GM12878 (cell line): ENCODE results near the gene EIF6.
A peak's percentile ranks its signal among the peaks of the same experiment; 100 is the strongest.

ENCODE experiments used
- BMI1 ChIP-seq: fragments of 450-650 bp; IDR thresholded peaks from 2 replicates; pipeline ENCODE4 v1.6.1; 2016; ENCODE audit warnings: mild to moderate bottlenecking, moderate library complexity, borderline replicate concordance
- CHD4 ChIP-seq: fragments of 200-600 bp; sonication (generic); IDR thresholded peaks from 2 replicates; pipeline ENCODE4 v1.6.1; 2016; ENCODE audit warnings: mild to moderate bottlenecking
- EZH2 ChIP-seq: IDR thresholded peaks from 2 replicates; pipeline ENCODE4 v1.6.1; 2012; ENCODE audit warnings: low read depth, mild to moderate bottlenecking, control low read depth, inconsistent platforms, low read length, borderline replicate concordance; ENCODE audit not compliant: control insufficient read depth
- POLR2A ChIP-seq: IDR thresholded peaks from 2 replicates; pipeline ENCODE4 v1.6.1; 2011; ENCODE audit warnings: low read depth, mild to moderate bottlenecking, low read length
- ZNF217 ChIP-seq: fragments of 450-650 bp; IDR thresholded peaks from 2 replicates; pipeline ENCODE4 v1.6.1; 2017; ENCODE audit warnings: antibody characterized with exemption, mild to moderate bottlenecking
- ZNF24 ChIP-seq: fragments of 450-650 bp; IDR thresholded peaks from 2 replicates; pipeline ENCODE4 v1.6.1; 2017; ENCODE audit warnings: antibody characterized with exemption, mild to moderate bottlenecking
- TF ChIP-seq, protein P1 (sequence below), 3 experiments: IDR thresholded peaks in 2 of 3; conservative IDR thresholded peaks in 1 of 3; 2 replicates each; pipeline ENCODE4 v1.5.1; 2011; ENCODE audit warnings: low read depth in 3 of 3, low read length in 3 of 3, mild to moderate bottlenecking in 3 of 3, control low read depth in 2 of 3, moderate library complexity in 2 of 3, inconsistent platforms in 1 of 3, mixed read lengths in 1 of 3; ENCODE audit not compliant: control insufficient read depth in 2 of 3, insufficient read depth in 1 of 3; ENCODE audit errors: extremely low read depth in 1 of 3

DNA sequence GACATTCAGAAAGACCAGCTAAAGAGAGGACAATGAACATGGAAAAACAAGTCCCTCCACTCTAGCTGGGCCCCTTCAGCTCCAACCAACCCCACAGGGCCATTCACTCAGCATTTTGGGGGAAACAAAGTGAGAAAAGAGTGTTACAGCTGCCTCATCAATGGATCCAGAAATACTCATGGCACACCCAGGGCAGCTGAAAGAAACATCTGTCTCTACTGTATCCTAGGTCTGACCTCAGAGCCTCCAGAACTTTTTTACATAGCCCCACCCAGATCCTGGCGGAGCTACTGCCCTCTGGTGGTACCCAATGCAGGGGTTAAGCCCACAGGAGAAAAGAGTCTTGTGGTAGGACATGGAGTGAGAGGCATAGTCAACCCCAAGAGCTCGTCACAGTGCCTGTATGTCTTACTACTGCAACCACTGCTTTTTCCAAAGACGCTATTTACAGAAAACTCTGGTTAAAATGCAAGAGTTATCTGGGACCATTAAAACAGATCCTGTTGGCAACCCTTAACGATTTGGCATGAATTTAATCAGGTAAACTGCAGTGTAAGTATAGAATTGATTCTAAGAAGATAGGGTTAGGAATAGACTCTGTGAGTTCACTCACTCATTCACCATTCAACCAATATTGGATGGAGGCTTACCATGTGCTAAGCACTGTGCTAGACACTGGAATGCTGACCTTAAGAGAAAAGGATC, 45.0 kb upstream of the EIF6 start:
- TF ChIP-seq, protein P1, sequence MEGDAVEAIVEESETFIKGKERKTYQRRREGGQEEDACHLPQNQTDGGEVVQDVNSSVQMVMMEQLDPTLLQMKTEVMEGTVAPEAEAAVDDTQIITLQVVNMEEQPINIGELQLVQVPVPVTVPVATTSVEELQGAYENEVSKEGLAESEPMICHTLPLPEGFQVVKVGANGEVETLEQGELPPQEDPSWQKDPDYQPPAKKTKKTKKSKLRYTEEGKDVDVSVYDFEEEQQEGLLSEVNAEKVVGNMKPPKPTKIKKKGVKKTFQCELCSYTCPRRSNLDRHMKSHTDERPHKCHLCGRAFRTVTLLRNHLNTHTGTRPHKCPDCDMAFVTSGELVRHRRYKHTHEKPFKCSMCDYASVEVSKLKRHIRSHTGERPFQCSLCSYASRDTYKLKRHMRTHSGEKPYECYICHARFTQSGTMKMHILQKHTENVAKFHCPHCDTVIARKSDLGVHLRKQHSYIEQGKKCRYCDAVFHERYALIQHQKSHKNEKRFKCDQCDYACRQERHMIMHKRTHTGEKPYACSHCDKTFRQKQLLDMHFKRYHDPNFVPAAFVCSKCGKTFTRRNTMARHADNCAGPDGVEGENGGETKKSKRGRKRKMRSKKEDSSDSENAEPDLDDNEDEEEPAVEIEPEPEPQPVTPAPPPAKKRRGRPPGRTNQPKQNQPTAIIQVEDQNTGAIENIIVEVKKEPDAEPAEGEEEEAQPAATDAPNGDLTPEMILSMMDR (IDR thresholded peaks at IDR 0.05 in 2 of 3, conservative IDR thresholded peaks at IDR 0.05 in 1 of 3; ENCODE audit: control insufficient read depth in 2 of 3, extremely low read depth in 1 of 3, insufficient read depth in 1 of 3, low read depth in 3 of 3, low read length in 3 of 3) = peak; percentile 51 to 66 (median 64)
- TF ChIP-seq BMI1 = no peak
- no peak for TF ChIP-seq POLR2A
- TF ChIP-seq CHD4 = no peak
- TF ChIP-seq EZH2 = no peak
- no peak for TF ChIP-seq ZNF217
- TF ChIP-seq ZNF24 = no peak
